GM12892 (cell line): ENCODE measurements around the gene PLD6.
A peak's percentile ranks its signal among the peaks of the same experiment; 100 is the strongest.
"Not testable (repeated sequence)": the region's sequence is repeated elsewhere in the genome, so short reads cannot be mapped to it uniquely, and the experiment has no call there.

ENCODE experiments used
- DNase-seq: peaks from one replicate; pipeline ENCODE4 v3.0.0; 2011; ENCODE audit not compliant: insufficient read length
- FAIRE-seq: peaks from 2 replicates; lab custom pipeline; 2011; peaks lifted over from hg19 to GRCh38; lab: Jason Lieb, UNC
- POLR2A ChIP-seq: IDR thresholded peaks from 2 replicates; pipeline ENCODE4 v1.6.1; 2011; ENCODE audit warnings: low read depth, low read length, control low read depth
- POLR2AphosphoS5 ChIP-seq: IDR thresholded peaks from 2 replicates; pipeline ENCODE4 v1.6.1; 2011; ENCODE audit warnings: low read depth, low read length, control low read depth
- TAF1 ChIP-seq: IDR thresholded peaks from 2 replicates; pipeline ENCODE4 v1.6.1; 2011; ENCODE audit warnings: low read depth, mild to moderate bottlenecking, control low read depth, low read length, borderline replicate concordance

Gene PLD6

GRCh38 chr17:17204635-17205231 lies 1.4 kb downstream of the PLD6 start:
- TF ChIP-seq POLR2A, result no peak
- no peak for TF ChIP-seq POLR2AphosphoS5
- TF ChIP-seq TAF1, result no peak
- DNase-seq (no peak), FAIRE-seq (peak; percentile 33)

DNA sequence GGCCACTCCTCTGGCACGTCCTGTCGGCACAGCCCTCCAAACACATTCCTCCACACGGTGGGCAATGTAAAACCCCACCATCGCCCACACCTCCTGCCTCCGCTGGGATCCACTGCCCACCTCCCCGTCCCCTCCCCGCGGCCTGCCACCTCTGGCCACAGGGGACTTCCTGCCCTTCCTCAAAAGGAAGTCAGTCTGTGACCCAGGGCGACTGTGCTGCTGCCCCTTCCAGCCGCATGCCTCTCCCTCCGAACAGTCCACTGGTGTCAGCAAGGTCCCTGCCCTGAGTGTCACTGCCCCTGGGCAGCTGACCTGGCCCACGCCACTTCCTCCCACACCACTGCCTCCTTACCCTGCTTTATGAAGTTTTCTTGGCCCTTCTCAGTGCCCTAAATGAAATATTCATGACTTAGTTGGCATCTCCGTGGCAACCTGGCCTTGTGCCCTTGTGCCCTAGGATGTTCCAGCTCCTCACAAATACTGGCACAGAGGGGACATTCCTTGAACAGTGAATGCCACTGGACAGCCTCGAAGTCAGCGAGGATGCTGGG lies 2.0 kb downstream of the PLD6 start:
- FAIRE-seq (no peak), DNase-seq (no peak)
- TF ChIP-seq POLR2A (no peak), POLR2AphosphoS5 (no peak), TAF1 (no peak)

- DNase-seq (no peak), FAIRE-seq (no peak)
- TF ChIP-seq POLR2AphosphoS5 (no peak), POLR2A (no peak), TAF1 (no peak)
These were observed 2.9 kb downstream of the PLD6 start for GRCh38 chr17:17203173-17203730.

DNA sequence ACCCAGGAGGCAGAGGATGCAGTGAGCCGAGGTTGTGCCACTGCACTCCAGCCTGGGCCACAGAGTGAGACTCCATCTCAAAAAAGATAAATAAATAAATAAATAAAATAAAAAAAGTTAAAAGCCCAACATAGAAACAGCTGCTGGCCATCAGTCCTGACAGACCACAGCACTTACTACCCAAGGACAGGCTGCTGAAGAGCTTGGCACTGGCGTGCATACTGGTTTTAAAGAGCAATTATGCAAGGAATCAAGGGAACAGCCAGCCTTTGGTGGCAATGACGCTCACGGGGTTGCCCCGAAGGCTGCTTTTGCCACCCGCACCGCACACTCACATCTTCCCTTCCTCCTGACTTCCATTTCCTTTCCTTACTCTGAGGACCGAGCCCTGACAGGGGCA lies 4.2 kb downstream of the PLD6 start:
- TF ChIP-seq TAF1 (no peak), POLR2A (no peak), POLR2AphosphoS5 (no peak)
- DNase-seq (no peak), FAIRE-seq (no peak)

GRCh38 chr17:17201271-17201670 lies 4.9 kb downstream of the PLD6 start:
- TF ChIP-seq POLR2AphosphoS5, result no peak
- TF ChIP-seq POLR2A, result no peak
- no peak for TF ChIP-seq TAF1
- DNase-seq, result no peak
- FAIRE-seq, result no peak

DNA sequence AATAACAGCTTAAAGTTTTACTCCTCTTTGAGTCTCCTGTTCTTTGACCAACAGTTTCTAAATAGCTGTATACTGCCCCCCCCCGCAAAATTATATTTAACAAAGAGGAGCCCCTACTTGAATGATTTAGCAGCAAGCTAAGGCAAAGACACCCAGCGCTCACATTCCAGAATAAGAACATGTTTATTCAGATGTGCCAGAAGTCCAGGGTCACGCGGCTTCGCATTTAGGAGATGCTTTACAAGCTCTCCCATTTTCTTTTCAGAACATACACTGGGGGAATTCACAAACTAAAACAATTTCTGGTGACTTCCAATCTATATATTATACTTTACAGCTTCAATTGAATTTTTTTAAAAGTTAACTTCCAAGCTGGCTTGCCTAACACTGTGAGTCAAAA lies 5.3 kb downstream of the PLD6 start:
- no peak for TF ChIP-seq POLR2AphosphoS5
- no peak for TF ChIP-seq POLR2A
- TF ChIP-seq TAF1, result no peak
- DNase-seq, result no peak
- no peak for FAIRE-seq

GRCh38 chr17:17200311-17200710 lies 5.8 kb downstream of the PLD6 start:
- TF ChIP-seq POLR2AphosphoS5, result no peak
- no peak for TF ChIP-seq TAF1
- no peak for TF ChIP-seq POLR2A
- DNase-seq (no peak), FAIRE-seq (no peak)

- no peak for DNase-seq
- FAIRE-seq, result no peak
- no peak for TF ChIP-seq TAF1
These were observed 7.9 kb downstream of the PLD6 start for GRCh38 chr17:17198281-17198680.

- no peak for TF ChIP-seq TAF1
- no peak for TF ChIP-seq POLR2AphosphoS5
- FAIRE-seq, result no peak
- no peak for DNase-seq
These were observed 9.4 kb downstream of the PLD6 start for GRCh38 chr17:17196776-17197175.

DNA sequence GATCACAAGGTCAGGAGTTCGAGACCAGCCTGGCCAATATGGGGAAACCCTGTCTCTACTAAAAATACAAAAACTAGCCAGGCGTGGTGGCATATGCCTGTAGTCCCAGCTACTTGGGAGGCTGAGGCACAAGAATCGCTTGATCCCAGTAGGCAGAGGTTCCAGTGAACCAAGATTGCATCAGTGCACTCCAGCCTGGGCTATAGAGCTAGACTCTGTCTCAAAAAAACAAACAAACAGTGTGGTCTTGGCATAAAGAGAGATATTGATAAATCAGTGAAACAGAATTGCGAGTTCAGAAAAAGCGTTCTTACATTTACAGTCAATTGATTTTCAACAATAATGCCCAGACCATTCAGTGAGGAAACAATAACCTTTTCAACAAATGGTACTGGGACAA lies 10.7 kb downstream of the PLD6 start:
- peak; percentile 9 for FAIRE-seq
- DNase-seq, result not testable (repeated sequence)

DNA sequence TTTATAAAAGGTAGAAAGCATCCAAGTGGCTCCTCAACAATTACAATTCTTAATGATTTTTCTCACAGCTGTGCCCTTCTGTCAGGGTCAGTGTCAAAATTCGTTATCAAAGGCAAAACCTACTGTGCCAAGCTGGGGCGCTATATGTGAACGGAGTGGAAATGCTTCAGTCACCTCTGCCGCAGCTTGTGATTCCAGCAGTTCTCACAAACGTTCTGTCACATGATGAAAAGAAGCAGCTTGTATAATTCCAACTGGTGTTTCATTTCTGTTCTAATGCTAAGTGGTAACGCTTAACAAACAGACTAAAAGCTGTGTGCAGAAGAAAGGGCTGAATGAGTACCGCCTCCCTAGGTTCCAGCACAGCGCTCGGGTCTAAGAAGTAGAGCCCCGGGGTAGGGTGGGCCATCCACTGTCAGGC lies 14.2 kb downstream of the PLD6 start:
- DNase-seq, result no peak
- FAIRE-seq, result no peak
- TF ChIP-seq POLR2A (no peak), TAF1 (no peak), POLR2AphosphoS5 (no peak)

GRCh38 chr17:17191346-17191792 lies 14.8 kb downstream of the PLD6 start:
- no peak for DNase-seq
- no peak for FAIRE-seq
- TF ChIP-seq TAF1 (no peak), POLR2A (no peak), POLR2AphosphoS5 (no peak)
